MCF 10A (cell line): Measurements from ENCODE around the gene USP54. TPM values are rescaled to one million over a fixed set of nuclear protein-coding genes. Genes with fewer than 3 reads are reported as not detected.
A peak's percentile ranks its signal among the peaks of the same experiment; 100 is the strongest.
"Not testable (repeated sequence)": the region's sequence is repeated elsewhere in the genome, so short reads cannot be mapped to it uniquely, and the experiment has no call there.

Experiments
- BruUV-seq: library from RNA; stranded (reverse); fragments of 400-500 nt; replicated peaks from 2 replicates; lab custom pipeline; 2021; lab: Mats Ljungman, UMichigan
- CTCF ChIA-PET: fragments of 300-600 bp; sonication (Branson Sonifier 250); formaldehyde crosslinking; extraction: SDS; loops from one replicate; lab custom pipeline; 2021; ENCODE audit warnings: antibody characterized with exemption, inconsistent platforms; lab: Yijun Ruan, JAX
- POLR2A ChIA-PET: fragments of 300-600, 350-650 bp; sonication (Branson Sonifier 250); formaldehyde crosslinking; extraction: SDS; loops from one replicate; lab custom pipeline; 2020; ENCODE audit warnings: antibody characterized with exemption, inconsistent platforms; lab: Yijun Ruan, JAX
- DNase-seq: peaks from one replicate; pipeline ENCODE4 v3.0.0-alpha.2; 2018; ENCODE audit not compliant: unreplicated experiment
- H3K27ac Mint-ChIP-seq: one replicate; pipeline ENCODE4 v1.8.0; 2022; ENCODE audit warnings: mild to moderate bottlenecking, low read depth, mixed read lengths; ENCODE audit not compliant: unreplicated experiment
- H3K27me3 Mint-ChIP-seq: one replicate; pipeline ENCODE4 v1.8.0; 2022; ENCODE audit warnings: mixed read lengths; ENCODE audit not compliant: insufficient read depth, unreplicated experiment
- H3K36me3 Mint-ChIP-seq: one replicate; pipeline ENCODE4 v1.8.0; 2022; ENCODE audit warnings: mild to moderate bottlenecking, moderate library complexity, mixed read lengths; ENCODE audit not compliant: insufficient read depth, unreplicated experiment
- H3K4me1 Mint-ChIP-seq: one replicate; pipeline ENCODE4 v1.8.0; 2022; ENCODE audit warnings: mixed read lengths; ENCODE audit not compliant: insufficient read depth, unreplicated experiment
- H3K4me3 Mint-ChIP-seq: one replicate; pipeline ENCODE4 v1.8.0; 2022; ENCODE audit warnings: mild to moderate bottlenecking, moderate library complexity, mixed read lengths; ENCODE audit not compliant: unreplicated experiment
- H3K9me3 Mint-ChIP-seq: one replicate; pipeline ENCODE4 v1.8.0; 2022; ENCODE audit warnings: mixed read lengths; ENCODE audit not compliant: unreplicated experiment
- CTCF ChIP-seq: fragments of 200-600 bp; IDR thresholded peaks from one replicate; pipeline ENCODE4 v1.8.0; 2022; ENCODE audit warnings: antibody characterized with exemption, mild to moderate bottlenecking; ENCODE audit not compliant: unreplicated experiment
- intact Hi-C: fragments of 100-400 bp; cut with micrococcal nuclease; formaldehyde crosslinking; loops from 2 replicates; pipeline ENCODE4 v1.14.1; 2022
- total RNA-seq: library from RNA; stranded (reverse); gene quantifications from 2 replicates; pipeline ENCODE4 v1.2.3, GENCODE V29; 2022

The USP54 gene
- total RNA-seq, 1 experiment from 2014 or later = 19.6 TPM

GRCh38 chr10:73581918-73582317 lies 9.2 kb downstream of the USP54 start:
- H3K4me3 Mint-ChIP-seq = no peak overlapping the region
- H3K36me3 Mint-ChIP-seq = peaks cover 7% of the 10 kb centered on the region
- intact Hi-C loops = no loop called here
- ChIA-PET CTCF (interaction anchor here (0.6 kb wide), 1 partner anchor 14 kb away, joined by 4 read pairs; no protein-coding TSS in a partner anchor), POLR2A (interaction anchor here (1.1 to 1.4 kb wide), 2 partner anchors 15 to 19 kb away, joined by 3 to 4 read pairs; no protein-coding TSS in a partner anchor)
- no peak overlapping the region for H3K27ac Mint-ChIP-seq
- H3K4me1 Mint-ChIP-seq = peaks cover 26% of the 10 kb centered on the region
- BruUV-seq = no TSS peak
- no peaks in the 10 kb centered on the region for H3K9me3 Mint-ChIP-seq
- TF ChIP-seq CTCF = no peak
- DNase-seq = no peak
- H3K27me3 Mint-ChIP-seq = no peaks in the 10 kb centered on the region

- BruUV-seq, H3K27ac Mint-ChIP-seq, CTCF ChIA-PET, H3K4me3 Mint-ChIP-seq, H3K36me3 Mint-ChIP-seq, H3K9me3 Mint-ChIP-seq, H3K27me3 Mint-ChIP-seq, intact Hi-C loops, DNase-seq: not testable (repeated sequence)
- peaks cover 28% of the 10 kb centered on the region for H3K4me1 Mint-ChIP-seq
- POLR2A ChIA-PET = interaction anchor here (0.7 to 4.2 kb wide), 3 partner anchors 12 to 47 kb away, joined by 3 to 43 read pairs (median 32); partner anchors contain the start of gene USP54
Measured at GRCh38 chr10:73578927-73579326, 12.2 kb downstream of the USP54 start.

GRCh38 chr10:73577788-73578187 lies 13.4 kb downstream of the USP54 start:
- no peak for TF ChIP-seq CTCF
- H3K9me3 Mint-ChIP-seq = no peaks in the 10 kb centered on the region
- no TSS peak for BruUV-seq
- ChIA-PET POLR2A (interaction anchor here (0.7 to 4.2 kb wide), 7 partner anchors 9 to 153 kb away, joined by 3 to 43 read pairs (median 7); partner anchors contain the start of genes PPP3CB and USP54), CTCF (interaction anchor here (0.7 to 2.0 kb wide), 2 partner anchors 37 to 48 kb away, joined by 3 to 6 read pairs; no protein-coding TSS in a partner anchor)
- peaks cover 30% of the 10 kb centered on the region for H3K4me1 Mint-ChIP-seq
- intact Hi-C loops = no loop called here
- DNase-seq = peak; percentile 78
- no peaks in the 10 kb centered on the region for H3K27me3 Mint-ChIP-seq
- H3K36me3 Mint-ChIP-seq = peaks cover 5% of the 10 kb centered on the region
- H3K4me3 Mint-ChIP-seq = no peak overlapping the region
- peak overlapping the region; percentile 8 for H3K27ac Mint-ChIP-seq

GRCh38 chr10:73576890-73577591 lies 14.1 kb downstream of the USP54 start:
- peak overlapping the region; percentile 9 for H3K4me3 Mint-ChIP-seq
- no TSS peak for BruUV-seq
- H3K27ac Mint-ChIP-seq = peak overlapping the region; percentile 85
- CTCF ChIA-PET = interaction anchor here (0.6 to 2.0 kb wide), 3 partner anchors 25 to 48 kb away, joined by 3 to 6 read pairs (median 3); no protein-coding TSS in a partner anchor
- no peaks in the 10 kb centered on the region for H3K36me3 Mint-ChIP-seq
- no peaks in the 10 kb centered on the region for H3K9me3 Mint-ChIP-seq
- TF ChIP-seq CTCF = no peak
- POLR2A ChIA-PET = interaction anchor here (0.7 to 4.2 kb wide), 9 partner anchors 10 to 154 kb away, joined by 3 to 43 read pairs (median 4); partner anchors contain the start of genes PPP3CB and USP54
- no peaks in the 10 kb centered on the region for H3K27me3 Mint-ChIP-seq
- peaks cover 30% of the 10 kb centered on the region for H3K4me1 Mint-ChIP-seq
- intact Hi-C loops = no loop called here
- peak; percentile 42 for DNase-seq
